ENCODE results near the gene VKORC1L1. TPM values are rescaled to one million over a fixed set of nuclear protein-coding genes. Genes with fewer than 3 reads are reported as not detected.
"Not testable (repeated sequence)": the region's sequence is repeated elsewhere in the genome, so short reads cannot be mapped to it uniquely, and the experiment has no call there.

Gene VKORC1L1
- total RNA-seq, 2 experiments from 2014 or later, result 14.9 to 16.1 TPM

- Mint-ChIP-seq H3K4me1 (ENCODE audit: low read depth) (peaks cover 17% of the 10 kb centered on the region), H3K36me3 (peaks cover 22% of the 10 kb centered on the region)
- intact Hi-C loops (cut with micrococcal nuclease); H3K27me3 Mint-ChIP-seq; POLR2A ChIA-PET; DNase-seq; CTCF ChIA-PET; H3K9me3 Mint-ChIP-seq; H3K4me3 Mint-ChIP-seq; H3K27ac Mint-ChIP-seq: not testable (repeated sequence)
These were observed 16.8 kb downstream of the VKORC1L1 start for GRCh38 chr7:65889722-65890121.

GRCh38 chr7:65892161-65892560 lies 19.3 kb downstream of the VKORC1L1 start:
- POLR2A ChIA-PET, result no interaction called here
- Mint-ChIP-seq H3K36me3 (peaks cover 14% of the 10 kb centered on the region), H3K27ac (no peak overlapping the region), H3K4me1 (ENCODE audit: low read depth) (peaks cover 10% of the 10 kb centered on the region), H3K4me3 (no peak overlapping the region), H3K27me3 (no peaks in the 10 kb centered on the region), H3K9me3 (no peaks in the 10 kb centered on the region)
- DNase-seq, result no peak
- CTCF ChIA-PET, result no interaction called here
- intact Hi-C loops (cut with micrococcal nuclease), result no loop called here

- Mint-ChIP-seq H3K4me3 (no peak overlapping the region), H3K4me1 (ENCODE audit: low read depth) (peaks cover 10% of the 10 kb centered on the region), H3K9me3 (no peaks in the 10 kb centered on the region), H3K27me3 (no peaks in the 10 kb centered on the region), H3K36me3 (peaks cover 14% of the 10 kb centered on the region), H3K27ac (no peak overlapping the region)
- ChIA-PET POLR2A (no interaction called here), CTCF (no interaction called here)
- no peak for DNase-seq
- intact Hi-C loops (cut with micrococcal nuclease), result no loop called here
These were observed 20.0 kb downstream of the VKORC1L1 start for GRCh38 chr7:65892835-65893234.

- Mint-ChIP-seq H3K27me3 (no peaks in the 10 kb centered on the region), H3K9me3 (peaks cover 7% of the 10 kb centered on the region), H3K4me3 (no peak overlapping the region), H3K36me3 (peaks cover 21% of the 10 kb centered on the region), H3K27ac (no peak overlapping the region), H3K4me1 (ENCODE audit: low read depth) (peaks cover 3% of the 10 kb centered on the region)
- CTCF ChIA-PET, result no interaction called here
- intact Hi-C loops (cut with micrococcal nuclease), result no loop called here
- DNase-seq, result no peak
- POLR2A ChIA-PET, result no interaction called here
These were observed 23.5 kb downstream of the VKORC1L1 start for GRCh38 chr7:65896279-65896870.

- CTCF ChIA-PET; H3K27ac Mint-ChIP-seq; DNase-seq; H3K27me3 Mint-ChIP-seq; intact Hi-C loops (cut with micrococcal nuclease); POLR2A ChIA-PET; H3K4me1 Mint-ChIP-seq (ENCODE audit: low read depth); H3K4me3 Mint-ChIP-seq: not testable (repeated sequence)
- peaks cover 25% of the 10 kb centered on the region for H3K36me3 Mint-ChIP-seq
- peaks cover 16% of the 10 kb centered on the region for H3K9me3 Mint-ChIP-seq
These were observed 24.4 kb downstream of the VKORC1L1 start for GRCh38 chr7:65897289-65897688.

GRCh38 chr7:65898677-65899447 lies 26.0 kb downstream of the VKORC1L1 start:
- intact Hi-C loops (cut with micrococcal nuclease); H3K4me1 Mint-ChIP-seq (ENCODE audit: low read depth); H3K4me3 Mint-ChIP-seq; H3K27ac Mint-ChIP-seq; DNase-seq; H3K27me3 Mint-ChIP-seq; POLR2A ChIA-PET; CTCF ChIA-PET: not testable (repeated sequence)
- Mint-ChIP-seq H3K9me3 (peaks cover 25% of the 10 kb centered on the region), H3K36me3 (peaks cover 26% of the 10 kb centered on the region)

GRCh38 chr7:65902306-65902705 lies 29.4 kb downstream of the VKORC1L1 start:
- H3K9me3 Mint-ChIP-seq, result peaks cover 27% of the 10 kb centered on the region
- POLR2A ChIA-PET, result no interaction called here

GRCh38 chr7:65907501-65908198 lies 34.8 kb downstream of the VKORC1L1 start:
- POLR2A ChIA-PET, result interaction anchor here (0.6 kb wide), 1 partner anchor 207 kb away, joined by 3 read pairs; no protein-coding TSS in a partner anchor
- Mint-ChIP-seq H3K27ac (no peak overlapping the region), H3K4me1 (ENCODE audit: low read depth) (no peaks in the 10 kb centered on the region), H3K4me3 (no peak overlapping the region), H3K27me3 (no peaks in the 10 kb centered on the region), H3K9me3 (peaks cover 8% of the 10 kb centered on the region), H3K36me3 (peaks cover 12% of the 10 kb centered on the region)
- intact Hi-C loops (cut with micrococcal nuclease), result no loop called here
- no peak for DNase-seq
- CTCF ChIA-PET, result no interaction called here

More at GRCh38 chr7:65902306-65902705, 29.4 kb downstream of the VKORC1L1 start:
- no peak for DNase-seq
- CTCF ChIA-PET, result no interaction called here
- intact Hi-C loops (cut with micrococcal nuclease), result no loop called here
- no peaks in the 10 kb centered on the region for H3K27me3 Mint-ChIP-seq
- H3K27ac Mint-ChIP-seq, result no peak overlapping the region
- peaks cover 35% of the 10 kb centered on the region for H3K36me3 Mint-ChIP-seq
- H3K4me1 Mint-ChIP-seq (ENCODE audit: low read depth), result no peaks in the 10 kb centered on the region
- H3K4me3 Mint-ChIP-seq, result no peak overlapping the region

GRCh38 chr7:65910237-65910636 lies 37.4 kb downstream of the VKORC1L1 start:
- DNase-seq, result no peak
- Mint-ChIP-seq H3K27me3 (no peaks in the 10 kb centered on the region), H3K27ac (no peak overlapping the region), H3K36me3 (peaks cover 5% of the 10 kb centered on the region), H3K4me3 (no peak overlapping the region), H3K4me1 (ENCODE audit: low read depth) (no peaks in the 10 kb centered on the region), H3K9me3 (no peaks in the 10 kb centered on the region)
- ChIA-PET POLR2A (no interaction called here), CTCF (no interaction called here)
- intact Hi-C loops (cut with micrococcal nuclease), result no loop called here

- no peak overlapping the region for H3K4me3 Mint-ChIP-seq
- peaks cover 6% of the 10 kb centered on the region for H3K36me3 Mint-ChIP-seq
- H3K27me3 Mint-ChIP-seq, result no peaks in the 10 kb centered on the region
- ChIA-PET CTCF (no interaction called here), POLR2A (no interaction called here)
- no peak for DNase-seq
- H3K9me3 Mint-ChIP-seq, result no peaks in the 10 kb centered on the region
- intact Hi-C loops (cut with micrococcal nuclease), result no loop called here
- no peaks in the 10 kb centered on the region for H3K4me1 Mint-ChIP-seq (ENCODE audit: low read depth)
- no peak overlapping the region for H3K27ac Mint-ChIP-seq
These were observed 39.4 kb downstream of the VKORC1L1 start for GRCh38 chr7:65912237-65912636.

- H3K4me1 Mint-ChIP-seq (ENCODE audit: low read depth), result no peaks in the 10 kb centered on the region
- DNase-seq, result no peak
- ChIA-PET CTCF (no interaction called here), POLR2A (no interaction called here)
- H3K9me3 Mint-ChIP-seq, result no peaks in the 10 kb centered on the region
- H3K27ac Mint-ChIP-seq, result no peak overlapping the region
- peaks cover 14% of the 10 kb centered on the region for H3K36me3 Mint-ChIP-seq
- no peaks in the 10 kb centered on the region for H3K27me3 Mint-ChIP-seq
- no peak overlapping the region for H3K4me3 Mint-ChIP-seq
- intact Hi-C loops (cut with micrococcal nuclease), result no loop called here
These were observed 43.2 kb downstream of the VKORC1L1 start for GRCh38 chr7:65915921-65916657.

GRCh38 chr7:65923316-65923715 lies 50.4 kb downstream of the VKORC1L1 start:
- CTCF ChIA-PET, result no interaction called here
- intact Hi-C loops (cut with micrococcal nuclease), result no loop called here
- Mint-ChIP-seq H3K9me3 (no peaks in the 10 kb centered on the region), H3K4me3 (no peak overlapping the region), H3K27me3 (no peaks in the 10 kb centered on the region), H3K4me1 (ENCODE audit: low read depth) (no peaks in the 10 kb centered on the region), H3K36me3 (peaks cover 6% of the 10 kb centered on the region), H3K27ac (no peak overlapping the region)
- DNase-seq, result no peak
- POLR2A ChIA-PET, result no interaction called here
